ENCODE results near the gene LHFPL3.
A peak's percentile ranks its signal among the peaks of the same experiment; 100 is the strongest.

The LHFPL3 gene

GRCh38 chr7:104327938-104328295 lies 486 bp upstream of the LHFPL3 start:
- Histone ChIP-seq H3K36me3 (ENCODE audit: control insufficient read depth in 1 of 2, insufficient read depth in 2 of 2, low read length in 2 of 2) (no peaks in the 10 kb centered on the region), H3K27ac (ENCODE audit: low read depth, low read length) (no peak overlapping the region), H4K12ac (ENCODE audit: low read depth, low read length) (no peak overlapping the region), H2BK5ac (ENCODE audit: low read depth, low read length, poor library complexity) (no peak overlapping the region), H4K91ac (ENCODE audit: low read depth, low read length) (no peak overlapping the region), H2BK120ac (ENCODE audit: insufficient read depth, low read length, poor library complexity) (no peak overlapping the region), H3K9me3 (ENCODE audit: insufficient read depth, low read depth, low read length) (no peaks in the 10 kb centered on the region), H3K79me2 (ENCODE audit: control insufficient read depth, insufficient read depth, low read length, poor library complexity) (no peaks in the 10 kb centered on the region), H4K8ac (ENCODE audit: low read depth, low read length) (no peak overlapping the region), H2BK12ac (ENCODE audit: low read length) (no peak overlapping the region), H3K27me3 (ENCODE audit: insufficient read depth, low read length) (peaks cover 43% of the 10 kb centered on the region), H2AK5ac (ENCODE audit: low read length) (no peak overlapping the region), H2AFZ (ENCODE audit: insufficient read depth, low read length, poor library complexity) (no peak overlapping the region), H3K4me1 (ENCODE audit: control insufficient read depth in 1 of 2, insufficient read depth in 2 of 2, low read length in 2 of 2) (peaks cover 7 to 9% of the 10 kb centered on the region in 2 experiments), H3K4me2 (ENCODE audit: low read length) (no peak overlapping the region), H3K9ac (ENCODE audit: low read length) (no peak overlapping the region), H3K14ac (ENCODE audit: low read length) (no peak overlapping the region), H3K79me1 (ENCODE audit: low read length) (no peaks in the 10 kb centered on the region), H3K4me3 (ENCODE audit: low read depth, low read length) (no peak overlapping the region), H3K4ac (ENCODE audit: low read depth, low read length) (no peak overlapping the region), H3K18ac (ENCODE audit: low read length) (no peak overlapping the region), H3K23ac (ENCODE audit: low read length) (no peak overlapping the region)
- DNase-seq = no peak
- WGBS (ENCODE audit: extremely low coverage, insufficient coverage, insufficient read length) = no CpG with 5 or more reads among the region's 13 CpGs

- Histone ChIP-seq H4K12ac (ENCODE audit: low read depth, low read length) (peak overlapping the region; percentile 43), H3K79me1 (ENCODE audit: low read length) (no peaks in the 10 kb centered on the region), H3K14ac (ENCODE audit: low read length) (no peak overlapping the region), H3K18ac (ENCODE audit: low read length) (no peak overlapping the region), H3K27ac (ENCODE audit: low read depth, low read length) (no peak overlapping the region), H3K27me3 (ENCODE audit: insufficient read depth, low read length) (peaks cover 43% of the 10 kb centered on the region), H2BK120ac (ENCODE audit: insufficient read depth, low read length, poor library complexity) (no peak overlapping the region), H4K91ac (ENCODE audit: low read depth, low read length) (no peak overlapping the region), H3K4me3 (ENCODE audit: low read depth, low read length) (no peak overlapping the region), H3K9me3 (ENCODE audit: insufficient read depth, low read depth, low read length) (no peaks in the 10 kb centered on the region), H3K79me2 (ENCODE audit: control insufficient read depth, insufficient read depth, low read length, poor library complexity) (no peaks in the 10 kb centered on the region), H3K4me1 (ENCODE audit: control insufficient read depth in 1 of 2, insufficient read depth in 2 of 2, low read length in 2 of 2) (peaks cover 7 to 9% of the 10 kb centered on the region in 2 experiments), H2BK5ac (ENCODE audit: low read depth, low read length, poor library complexity) (no peak overlapping the region), H3K36me3 (ENCODE audit: control insufficient read depth in 1 of 2, insufficient read depth in 2 of 2, low read length in 2 of 2) (no peaks in the 10 kb centered on the region), H2AFZ (ENCODE audit: insufficient read depth, low read length, poor library complexity) (peak overlapping the region; percentile 41), H3K4ac (ENCODE audit: low read depth, low read length) (no peak overlapping the region), H4K8ac (ENCODE audit: low read depth, low read length) (no peak overlapping the region), H3K9ac (ENCODE audit: low read length) (no peak overlapping the region), H3K23ac (ENCODE audit: low read length) (no peak overlapping the region), H2BK12ac (ENCODE audit: low read length) (no peak overlapping the region), H2AK5ac (ENCODE audit: low read length) (no peak overlapping the region), H3K4me2 (ENCODE audit: low read length) (peak overlapping the region; percentile 56)
- DNase-seq = no peak
- no CpG with 5 or more reads among the region's 59 CpGs for WGBS (ENCODE audit: extremely low coverage, insufficient coverage, insufficient read length)
These were observed 795 bp downstream of the LHFPL3 start for GRCh38 chr7:104328970-104329825.

DNA sequence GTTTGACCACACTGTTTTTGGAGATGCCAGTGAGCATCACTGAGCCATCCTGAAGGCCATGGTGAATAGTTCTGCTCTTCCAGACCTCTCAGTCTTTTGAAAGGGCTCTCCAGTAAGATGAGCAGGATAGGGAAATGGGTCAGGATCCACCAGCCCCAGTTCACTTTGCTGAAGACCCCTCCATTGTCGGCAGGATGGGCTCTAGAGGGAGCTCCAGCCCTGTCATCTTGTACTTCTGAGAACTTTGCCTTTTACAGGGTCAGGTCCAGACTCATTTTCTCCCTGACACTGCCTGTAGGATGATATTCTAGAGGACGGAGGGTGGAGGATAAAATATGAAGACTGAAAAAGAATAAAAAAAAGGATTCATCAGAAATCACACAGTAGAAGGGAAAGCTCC lies 13.1 kb downstream of the LHFPL3 start:
- WGBS (ENCODE audit: extremely low coverage, insufficient coverage, insufficient read length) = no CpG with 5 or more reads among the region's 2 CpGs
- no peak overlapping the region for H2BK5ac ChIP-seq (ENCODE audit: low read depth, low read length, poor library complexity)
- H3K9ac ChIP-seq (ENCODE audit: low read length) = no peak overlapping the region
- H3K79me2 ChIP-seq (ENCODE audit: control insufficient read depth, insufficient read depth, low read length, poor library complexity) = no peaks in the 10 kb centered on the region
- H2BK120ac ChIP-seq (ENCODE audit: insufficient read depth, low read length, poor library complexity) = no peak overlapping the region
- no peak overlapping the region for H3K4me2 ChIP-seq (ENCODE audit: low read length)
- H3K79me1 ChIP-seq (ENCODE audit: low read length) = no peaks in the 10 kb centered on the region
- no peak overlapping the region for H4K91ac ChIP-seq (ENCODE audit: low read depth, low read length)
- no peak overlapping the region for H3K23ac ChIP-seq (ENCODE audit: low read length)
- no peak overlapping the region for H3K4me3 ChIP-seq (ENCODE audit: low read depth, low read length)
- H2BK12ac ChIP-seq (ENCODE audit: low read length) = no peak overlapping the region
- H4K8ac ChIP-seq (ENCODE audit: low read depth, low read length) = no peak overlapping the region
- no peak overlapping the region for H3K4ac ChIP-seq (ENCODE audit: low read depth, low read length)
- no peak for DNase-seq
- no peaks in the 10 kb centered on the region for H3K9me3 ChIP-seq (ENCODE audit: insufficient read depth, low read depth, low read length)
- H3K27ac ChIP-seq (ENCODE audit: low read depth, low read length) = no peak overlapping the region
- H4K12ac ChIP-seq (ENCODE audit: low read depth, low read length) = no peak overlapping the region
- H2AK5ac ChIP-seq (ENCODE audit: low read length) = no peak overlapping the region
- H3K36me3 ChIP-seq (ENCODE audit: control insufficient read depth in 1 of 2, insufficient read depth in 2 of 2, low read length in 2 of 2) = no peaks in the 10 kb centered on the region
- no peak overlapping the region for H3K14ac ChIP-seq (ENCODE audit: low read length)
- H3K18ac ChIP-seq (ENCODE audit: low read length) = no peak overlapping the region
- no peak overlapping the region for H2AFZ ChIP-seq (ENCODE audit: insufficient read depth, low read length, poor library complexity)
- no peaks in the 10 kb centered on the region for H3K4me1 ChIP-seq (ENCODE audit: control insufficient read depth in 1 of 2, insufficient read depth in 2 of 2, low read length in 2 of 2)
- H3K27me3 ChIP-seq (ENCODE audit: insufficient read depth, low read length) = no peaks in the 10 kb centered on the region

DNA sequence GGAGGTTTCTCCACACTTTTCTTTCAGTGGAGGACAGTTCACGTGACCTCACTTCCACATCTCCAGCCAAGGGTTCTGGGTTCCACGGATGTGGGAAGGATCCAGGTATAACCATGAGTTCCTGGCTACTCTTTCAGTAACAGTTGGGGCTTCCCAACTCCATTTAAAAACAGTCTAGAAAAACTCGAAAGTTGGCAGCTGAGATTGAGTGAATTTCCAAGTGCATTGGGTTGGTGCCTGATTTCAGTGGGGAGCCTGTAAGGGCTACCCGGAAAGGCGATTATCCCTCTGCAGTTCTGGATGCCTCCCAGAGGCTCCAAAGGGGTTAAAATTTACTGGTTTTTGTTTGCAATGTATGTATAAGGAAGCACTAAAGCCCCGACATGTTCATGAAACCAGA lies 24.3 kb downstream of the LHFPL3 start:
- Histone ChIP-seq H3K27ac (ENCODE audit: low read depth, low read length) (no peak overlapping the region), H4K91ac (ENCODE audit: low read depth, low read length) (no peak overlapping the region), H3K9ac (ENCODE audit: low read length) (no peak overlapping the region), H4K8ac (ENCODE audit: low read depth, low read length) (peak overlapping the region; percentile 19), H3K4ac (ENCODE audit: low read depth, low read length) (no peak overlapping the region), H3K9me3 (ENCODE audit: insufficient read depth, low read depth, low read length) (no peaks in the 10 kb centered on the region), H3K4me1 (ENCODE audit: control insufficient read depth in 1 of 2, insufficient read depth in 2 of 2, low read length in 2 of 2) (no peaks in the 10 kb centered on the region), H3K79me1 (ENCODE audit: low read length) (no peaks in the 10 kb centered on the region), H3K4me2 (ENCODE audit: low read length) (no peak overlapping the region), H2AK5ac (ENCODE audit: low read length) (no peak overlapping the region), H3K14ac (ENCODE audit: low read length) (no peak overlapping the region), H3K27me3 (ENCODE audit: insufficient read depth, low read length) (no peaks in the 10 kb centered on the region), H3K23ac (ENCODE audit: low read length) (no peak overlapping the region), H2AFZ (ENCODE audit: insufficient read depth, low read length, poor library complexity) (no peak overlapping the region), H2BK5ac (ENCODE audit: low read depth, low read length, poor library complexity) (no peak overlapping the region), H3K4me3 (ENCODE audit: low read depth, low read length) (no peak overlapping the region), H2BK120ac (ENCODE audit: insufficient read depth, low read length, poor library complexity) (no peak overlapping the region), H3K36me3 (ENCODE audit: control insufficient read depth in 1 of 2, insufficient read depth in 2 of 2, low read length in 2 of 2) (no peaks in the 10 kb centered on the region), H2BK12ac (ENCODE audit: low read length) (no peak overlapping the region), H3K79me2 (ENCODE audit: control insufficient read depth, insufficient read depth, low read length, poor library complexity) (no peaks in the 10 kb centered on the region), H4K12ac (ENCODE audit: low read depth, low read length) (no peak overlapping the region), H3K18ac (ENCODE audit: low read length) (no peak overlapping the region)
- DNase-seq = no peak
- WGBS (ENCODE audit: extremely low coverage, insufficient coverage, insufficient read length) = no CpG with 5 or more reads among the region's 6 CpGs

Data from trophoblast cell (in vitro differentiated cells and primary cell).